Measurements from ENCODE around the gene MZT2A.
"Not testable (repeated sequence)": the region's sequence is repeated elsewhere in the genome, so short reads cannot be mapped to it uniquely, and the experiment has no call there.

- TF ChIP-seq YY1 (IDR thresholded peaks at IDR 0.05; ENCODE audit: insufficient read depth, insufficient read length); ZNF274 (IDR thresholded peaks at IDR 0.05; ENCODE audit: low read depth, low read length); SUZ12 (IDR thresholded peaks at IDR 0.05; ENCODE audit: extremely low read depth, insufficient read depth, insufficient read length): not testable (repeated sequence)
These were observed 25.7 kb upstream of the MZT2A start for GRCh38 chr2:131517856-131518255.
